Measurements from ENCODE around the gene WDR62.
"Not testable (repeated sequence)": the region's sequence is repeated elsewhere in the genome, so short reads cannot be mapped to it uniquely, and the experiment has no call there.

The WDR62 gene

DNA sequence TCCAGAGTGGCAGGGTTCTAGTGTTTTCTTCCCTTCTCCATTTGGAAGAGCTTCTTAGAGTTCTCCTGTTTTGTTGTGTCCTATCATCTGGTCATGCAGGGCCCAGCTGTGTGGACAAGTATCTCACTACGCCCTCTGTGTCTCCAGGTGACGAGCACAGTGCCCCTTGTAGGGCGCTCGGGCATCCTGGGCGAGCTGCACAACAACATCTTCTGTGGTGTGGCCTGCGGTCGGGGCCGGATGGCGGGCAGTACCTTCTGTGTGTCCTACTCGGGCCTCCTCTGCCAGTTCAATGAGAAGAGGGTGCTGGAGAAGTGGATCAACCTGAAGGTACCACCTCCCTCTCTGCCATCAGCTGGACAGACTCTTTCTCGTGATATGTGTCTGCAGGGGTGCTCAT lies 13.0 kb downstream of the WDR62 start:
- no peak overlapping the region for H3K4me3 ChIP-seq (ENCODE audit: low read length)
- DNase-seq (ENCODE audit: low read depth), result no peak
- TF ChIP-seq CTCF (conservative IDR thresholded peaks at IDR 0.05; ENCODE audit: low read depth, low read length), result no peak

GRCh38 chr19:36068810-36069499 lies 14.3 kb downstream of the WDR62 start:
- not testable (repeated sequence) for DNase-seq (ENCODE audit: low read depth); H3K4me3 ChIP-seq (ENCODE audit: low read length)

DNA sequence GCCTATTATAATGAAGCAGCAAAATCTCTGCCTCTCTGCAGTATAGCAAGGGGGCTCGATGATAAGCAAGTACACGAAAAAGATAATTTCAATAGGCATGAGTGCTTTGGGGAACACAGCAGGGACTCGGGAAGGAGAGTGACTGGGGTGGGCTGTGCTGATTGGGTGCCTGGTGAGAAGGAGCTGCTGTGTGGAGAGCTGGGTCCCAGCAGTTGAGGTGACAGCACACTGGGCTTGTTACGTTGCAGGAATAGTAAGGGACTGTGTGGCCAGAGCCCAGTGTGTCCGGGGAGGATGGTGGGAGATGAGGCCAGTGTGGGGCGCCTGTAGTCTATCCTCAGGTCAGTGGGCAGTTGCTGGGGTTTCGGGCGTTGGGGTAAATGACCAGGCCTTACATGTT lies 17.4 kb downstream of the WDR62 start:
- H3K4me3 ChIP-seq (ENCODE audit: low read length), result no peak overlapping the region
- no peak for TF ChIP-seq CTCF (conservative IDR thresholded peaks at IDR 0.05; ENCODE audit: low read depth, low read length)

DNA sequence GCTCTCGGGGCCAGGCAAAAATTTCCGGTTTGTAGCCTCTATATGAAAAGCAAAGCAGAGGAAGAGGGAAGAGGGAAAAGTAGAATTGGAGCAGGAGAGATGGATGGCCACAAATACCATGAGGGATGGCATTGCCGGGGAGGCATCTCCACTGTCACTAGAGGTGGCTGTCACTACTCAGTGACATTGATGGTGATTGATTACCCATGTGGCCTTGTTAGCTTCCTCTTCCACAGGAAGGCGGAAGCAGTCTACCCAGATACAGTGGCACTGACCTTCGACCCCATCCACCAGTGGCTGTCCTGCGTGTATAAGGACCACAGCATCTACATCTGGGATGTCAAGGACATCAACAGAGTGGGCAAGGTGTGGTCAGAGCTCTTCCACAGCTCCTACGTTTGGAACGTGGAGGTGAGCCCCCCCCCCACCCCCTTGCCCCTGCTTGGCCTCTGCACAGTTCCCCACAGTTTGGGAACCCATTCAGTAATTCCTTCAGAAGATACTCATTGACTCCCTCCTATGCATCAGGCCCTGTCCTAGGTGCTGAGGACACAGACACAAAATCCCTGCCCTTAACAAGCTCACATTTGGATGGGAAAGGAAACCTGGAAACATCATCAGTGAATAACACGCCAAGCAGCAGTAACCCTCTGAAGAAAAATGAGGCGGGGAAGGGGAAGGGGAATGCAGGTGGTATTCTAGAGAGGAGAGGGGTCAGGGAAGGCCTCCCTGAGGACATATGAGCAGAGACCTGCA lies 18.6 kb downstream of the WDR62 start:
- no peak overlapping the region for H3K4me3 ChIP-seq (ENCODE audit: low read length)
- DNase-seq (ENCODE audit: low read depth), result no peak
- TF ChIP-seq CTCF (conservative IDR thresholded peaks at IDR 0.05; ENCODE audit: low read depth, low read length), result no peak

More for the DNA sequence above, 17.4 kb downstream of the WDR62 start:
- no peak for DNase-seq (ENCODE audit: low read depth)

GRCh38 chr19:36079389-36079945 lies 24.8 kb downstream of the WDR62 start:
- no peak for TF ChIP-seq CTCF (conservative IDR thresholded peaks at IDR 0.05; ENCODE audit: low read depth, low read length)
- no peak overlapping the region for H3K4me3 ChIP-seq (ENCODE audit: low read length)
- DNase-seq (ENCODE audit: low read depth), result no peak

DNA sequence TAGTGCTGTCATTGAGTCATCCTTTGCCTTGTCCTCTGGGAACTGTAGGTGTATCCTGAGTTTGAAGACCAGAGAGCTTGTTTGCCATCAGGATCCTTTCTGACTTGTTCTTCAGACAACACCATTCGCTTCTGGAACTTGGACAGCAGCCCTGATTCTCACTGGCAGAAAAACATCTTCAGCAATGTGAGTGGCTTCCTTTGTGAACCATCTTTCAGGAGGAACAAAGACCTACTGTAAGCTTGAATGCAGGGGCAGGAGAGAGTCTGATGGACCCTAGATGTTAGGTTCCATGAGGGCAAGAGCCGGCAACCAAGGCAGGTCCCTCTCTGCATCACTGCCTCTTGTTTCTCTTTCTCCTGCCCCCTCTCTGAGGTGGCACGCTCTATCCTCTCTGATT lies 26.7 kb downstream of the WDR62 start:
- TF ChIP-seq CTCF (conservative IDR thresholded peaks at IDR 0.05; ENCODE audit: low read depth, low read length), result no peak
- DNase-seq (ENCODE audit: low read depth), result no peak
- no peak overlapping the region for H3K4me3 ChIP-seq (ENCODE audit: low read length)

DNA sequence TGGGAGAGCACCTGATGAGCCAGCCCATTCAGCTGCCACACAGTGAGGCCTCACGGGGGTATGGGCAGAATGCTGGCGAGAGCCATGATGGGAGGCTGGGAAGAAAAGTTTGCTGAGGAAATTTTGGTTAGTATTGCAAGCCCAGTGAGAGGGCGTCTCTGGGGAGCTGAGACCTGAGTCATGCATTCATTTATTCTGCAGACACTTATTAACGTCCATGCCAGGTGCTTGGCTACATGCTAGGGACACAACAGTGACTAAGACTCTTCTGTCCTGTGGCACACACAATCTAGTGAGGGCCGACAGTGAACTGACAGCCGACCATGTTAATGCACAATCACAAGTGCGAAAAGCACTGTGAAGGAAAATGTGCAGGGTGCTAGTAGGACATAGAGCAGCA lies 27.2 kb downstream of the WDR62 start:
- H3K4me3 ChIP-seq (ENCODE audit: low read length), result no peak overlapping the region
- no peak for TF ChIP-seq CTCF (conservative IDR thresholded peaks at IDR 0.05; ENCODE audit: low read depth, low read length)
- DNase-seq (ENCODE audit: low read depth), result no peak
